MCF 10A (cell line): ENCODE data around the gene LMF2. TPM values are rescaled to one million over a fixed set of nuclear protein-coding genes. Genes with fewer than 3 reads are reported as not detected.

Source experiments
- BruUV-seq: library from RNA; stranded (reverse); fragments of 400-500 nt; replicated peaks from 2 replicates; lab custom pipeline; 2021; lab: Mats Ljungman, UMichigan
- CTCF ChIA-PET: fragments of 300-600 bp; sonication (Branson Sonifier 250); formaldehyde crosslinking; extraction: SDS; loops from one replicate; lab custom pipeline; 2021; ENCODE audit warnings: antibody characterized with exemption, inconsistent platforms; lab: Yijun Ruan, JAX
- POLR2A ChIA-PET: fragments of 300-600, 350-650 bp; sonication (Branson Sonifier 250); formaldehyde crosslinking; extraction: SDS; loops from one replicate; lab custom pipeline; 2020; ENCODE audit warnings: antibody characterized with exemption, inconsistent platforms; lab: Yijun Ruan, JAX
- DNase-seq: peaks from one replicate; pipeline ENCODE4 v3.0.0-alpha.2; 2018; ENCODE audit not compliant: unreplicated experiment
- H3K27ac Mint-ChIP-seq: one replicate; pipeline ENCODE4 v1.8.0; 2022; ENCODE audit warnings: mild to moderate bottlenecking, low read depth, mixed read lengths; ENCODE audit not compliant: unreplicated experiment
- H3K27me3 Mint-ChIP-seq: one replicate; pipeline ENCODE4 v1.8.0; 2022; ENCODE audit warnings: mixed read lengths; ENCODE audit not compliant: insufficient read depth, unreplicated experiment
- H3K36me3 Mint-ChIP-seq: one replicate; pipeline ENCODE4 v1.8.0; 2022; ENCODE audit warnings: mild to moderate bottlenecking, moderate library complexity, mixed read lengths; ENCODE audit not compliant: insufficient read depth, unreplicated experiment
- H3K4me1 Mint-ChIP-seq: one replicate; pipeline ENCODE4 v1.8.0; 2022; ENCODE audit warnings: mixed read lengths; ENCODE audit not compliant: insufficient read depth, unreplicated experiment
- H3K4me3 Mint-ChIP-seq: one replicate; pipeline ENCODE4 v1.8.0; 2022; ENCODE audit warnings: mild to moderate bottlenecking, moderate library complexity, mixed read lengths; ENCODE audit not compliant: unreplicated experiment
- H3K9me3 Mint-ChIP-seq: one replicate; pipeline ENCODE4 v1.8.0; 2022; ENCODE audit warnings: mixed read lengths; ENCODE audit not compliant: unreplicated experiment
- CTCF ChIP-seq: fragments of 200-600 bp; IDR thresholded peaks from one replicate; pipeline ENCODE4 v1.8.0; 2022; ENCODE audit warnings: antibody characterized with exemption, mild to moderate bottlenecking; ENCODE audit not compliant: unreplicated experiment
- intact Hi-C: fragments of 100-400 bp; cut with micrococcal nuclease; formaldehyde crosslinking; loops from 2 replicates; pipeline ENCODE4 v1.14.1; 2022
- total RNA-seq: library from RNA; stranded (reverse); gene quantifications from 2 replicates; pipeline ENCODE4 v1.2.3, GENCODE V29; 2022

The LMF2 gene
- total RNA-seq, 1 experiment from 2014 or later: 50.9 TPM

- peak overlapping the region; percentile 85 for H3K4me3 Mint-ChIP-seq
- ChIA-PET CTCF (interaction anchor here (0.7 to 0.9 kb wide), 3 partner anchors 9 to 164 kb away, joined by 3 read pairs; no protein-coding TSS in a partner anchor), POLR2A (interaction anchor here (0.7 to 2.3 kb wide), 10 partner anchors 9 to 126 kb away, joined by 3 to 33 read pairs (median 4); partner anchors contain the start of genes CHKB, KLHDC7B, LMF2 and NCAPH2)
- H3K27ac Mint-ChIP-seq: peak overlapping the region; percentile 97
- peaks cover 34% of the 10 kb centered on the region for H3K36me3 Mint-ChIP-seq
- H3K9me3 Mint-ChIP-seq: no peaks in the 10 kb centered on the region
- intact Hi-C loops: loop anchor here (1.0 to 2.0 kb wide), 3 partner anchors 9 to 89 kb away; partner anchors contain the start of gene SYCE3
- DNase-seq: peak; percentile 77
- TF ChIP-seq CTCF: no peak
- no TSS peak for BruUV-seq
- no peaks in the 10 kb centered on the region for H3K27me3 Mint-ChIP-seq
- peaks cover 19% of the 10 kb centered on the region for H3K4me1 Mint-ChIP-seq
These were observed 24.6 kb upstream of the LMF2 start for GRCh38 chr22:50531962-50532674.

- Mint-ChIP-seq H3K36me3 (peaks cover 35% of the 10 kb centered on the region), H3K4me1 (peaks cover 22% of the 10 kb centered on the region), H3K27me3 (no peaks in the 10 kb centered on the region), H3K4me3 (peak overlapping the region; percentile 85), H3K9me3 (no peaks in the 10 kb centered on the region), H3K27ac (peak overlapping the region; percentile 97)
- intact Hi-C loops: loop anchor here (1.0 to 2.0 kb wide), 2 partner anchors 31 to 89 kb away; partner anchors contain the start of gene SYCE3
- CTCF ChIA-PET: interaction anchor here (0.5 to 0.9 kb wide), 4 partner anchors 9 to 163 kb away, joined by 3 read pairs; no protein-coding TSS in a partner anchor
- BruUV-seq: no TSS peak
- no peak for TF ChIP-seq CTCF
- POLR2A ChIA-PET: interaction anchor here (0.6 to 2.3 kb wide), 11 partner anchors 9 to 91 kb away, joined by 3 to 33 read pairs (median 5); partner anchors contain the start of genes CHKB, KLHDC7B, LMF2 and NCAPH2
- DNase-seq: peak; percentile 75
These were observed 24.1 kb upstream of the LMF2 start for GRCh38 chr22:50531546-50531961.

DNA sequence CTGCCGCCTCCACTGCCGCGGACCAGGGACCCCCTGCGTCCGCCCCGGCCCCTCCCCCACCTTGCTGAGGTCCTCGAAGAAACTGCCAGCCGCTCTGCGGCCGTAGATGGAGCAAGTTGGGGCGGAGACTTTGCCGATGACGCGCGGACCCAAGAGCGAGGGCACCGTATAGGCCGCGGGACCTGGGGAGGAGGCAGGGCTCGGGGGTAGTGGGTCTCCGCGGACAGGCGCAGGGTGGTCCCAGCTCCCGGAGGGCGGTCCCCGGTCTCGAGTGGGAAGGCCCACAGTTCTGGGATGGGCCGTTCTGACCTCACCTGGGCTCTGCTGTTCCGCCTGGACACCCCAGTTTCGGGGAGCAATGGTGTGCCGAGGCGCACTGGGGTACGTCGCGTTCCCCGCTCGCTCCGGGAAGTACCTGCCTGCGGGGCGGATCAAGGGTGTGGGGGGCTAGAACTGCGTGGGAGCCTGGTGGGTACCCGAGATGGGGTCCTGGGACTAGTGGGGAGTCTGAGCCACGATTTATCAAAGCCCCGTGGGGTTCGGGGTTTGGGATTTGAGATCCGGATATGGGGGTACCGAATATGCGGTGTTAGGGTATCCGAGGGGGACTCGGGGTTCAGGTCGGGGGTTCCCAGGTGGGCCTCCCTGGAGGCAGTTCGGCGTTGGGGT is 23.5 kb upstream of the LMF2 start:
- TSS peak; percentile 50 for BruUV-seq
- peak; percentile 94 for DNase-seq
- Mint-ChIP-seq H3K27me3 (no peaks in the 10 kb centered on the region), H3K4me1 (peaks cover 22% of the 10 kb centered on the region), H3K27ac (peak overlapping the region; percentile 97), H3K4me3 (peak overlapping the region; percentile 85), H3K9me3 (no peaks in the 10 kb centered on the region), H3K36me3 (peaks cover 36% of the 10 kb centered on the region)
- intact Hi-C loops: loop anchor here (1.0 to 2.0 kb wide), 2 partner anchors 31 to 90 kb away; partner anchors contain the start of gene SYCE3
- no peak for TF ChIP-seq CTCF
- POLR2A ChIA-PET: interaction anchor here (0.6 to 2.3 kb wide), 12 partner anchors 10 to 91 kb away, joined by 3 to 33 read pairs (median 5); partner anchors contain the start of genes CHKB, KLHDC7B, LMF2 and NCAPH2
- CTCF ChIA-PET: interaction anchor here (0.5 kb wide), 1 partner anchor 54 kb away, joined by 3 read pairs; no protein-coding TSS in a partner anchor
